HG02943 (cell line): ENCODE data around the gene HLA-DRB5.
A peak's percentile ranks its signal among the peaks of the same experiment; 100 is the strongest.
"Not testable (repeated sequence)": the region's sequence is repeated elsewhere in the genome, so short reads cannot be mapped to it uniquely, and the experiment has no call there.

ENCODE experiments used
- ATAC-seq: cut with Tn5 transposase; IDR thresholded peaks from one replicate; pipeline ENCODE4 v1.9.1; 2021; ENCODE audit warnings: mild to moderate bottlenecking, low read depth, moderate library complexity; ENCODE audit not compliant: unreplicated experiment

Gene HLA-DRB5

DNA sequence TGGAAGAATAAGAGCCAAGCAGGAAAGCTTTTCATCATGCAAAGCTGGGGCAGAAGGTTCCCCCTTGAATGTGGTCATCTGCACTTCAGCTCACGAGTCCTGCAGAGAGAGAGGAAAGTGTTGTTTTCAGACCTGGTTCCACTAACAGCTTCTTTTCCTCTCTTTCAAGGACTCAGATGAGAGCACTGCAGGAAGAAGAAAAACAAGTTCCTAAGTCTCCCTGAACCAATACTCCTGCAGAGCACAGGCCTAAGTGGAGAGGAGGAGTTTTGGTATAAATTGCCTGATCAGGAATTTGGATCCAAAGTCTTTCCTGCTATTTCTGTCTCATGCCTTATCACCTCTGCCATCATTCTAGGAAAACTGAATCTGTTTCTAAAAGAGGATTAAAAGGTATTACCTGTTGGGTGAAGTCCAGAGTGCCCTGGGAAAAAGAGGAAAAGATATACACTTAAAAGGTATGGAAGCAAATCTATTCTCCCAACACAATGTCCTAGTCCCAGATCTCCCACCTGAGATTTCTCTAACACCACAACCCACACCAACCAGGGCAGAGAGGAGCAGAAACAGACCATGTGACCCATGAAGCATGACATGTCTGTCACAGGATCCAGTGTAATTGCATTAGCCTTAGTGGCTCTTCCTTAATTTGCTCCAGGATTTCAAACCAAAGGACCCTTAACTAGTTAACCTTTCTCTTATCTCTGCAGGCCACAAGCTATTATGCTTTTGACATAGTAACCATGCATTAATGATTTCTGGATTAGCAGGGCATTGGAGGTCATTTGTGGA is 12.2 kb downstream of the HLA-DRB5 start:
- ATAC-seq = no peak

DNA sequence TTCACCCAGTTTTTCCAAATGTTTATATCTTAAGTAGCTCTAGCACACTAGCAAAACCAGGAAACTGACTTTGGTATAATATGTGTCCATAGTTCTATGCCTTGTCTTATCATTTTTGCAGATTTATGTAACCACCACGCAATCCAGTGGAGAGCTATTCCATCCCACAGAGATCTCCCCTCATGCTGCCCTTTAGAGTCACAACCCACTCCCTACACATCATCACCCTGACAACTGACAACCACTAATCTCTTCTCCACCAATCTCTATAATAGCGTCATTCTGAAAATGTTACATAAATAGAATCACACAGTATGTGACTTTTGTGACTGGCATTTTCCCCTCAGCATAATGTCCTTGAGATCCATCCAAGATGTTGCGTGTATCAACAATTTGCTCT is 29.1 kb downstream of the HLA-DRB5 start:
- no peak for ATAC-seq

- ATAC-seq = no peak
These were observed 37.7 kb downstream of the HLA-DRB5 start for GRCh38 chr6:32492351-32492750.

DNA sequence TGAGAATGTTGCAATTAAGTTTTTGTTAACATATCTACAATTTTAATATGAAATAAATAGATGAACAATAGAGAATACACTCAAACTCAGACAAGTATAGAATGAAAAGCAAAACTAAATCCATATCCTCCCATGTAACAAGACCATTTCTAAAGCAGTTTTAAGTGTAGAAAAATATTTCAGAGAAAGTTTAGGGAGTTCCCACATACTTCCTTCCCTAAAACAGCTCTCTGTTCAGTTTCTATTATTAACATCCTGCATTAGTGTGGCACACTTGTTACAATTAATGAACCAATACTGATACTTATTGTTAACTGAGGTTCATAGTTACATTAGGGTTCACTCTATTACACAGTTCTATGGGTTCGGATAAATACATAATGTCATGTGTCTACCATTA is 38.4 kb downstream of the HLA-DRB5 start:
- no peak for ATAC-seq

DNA sequence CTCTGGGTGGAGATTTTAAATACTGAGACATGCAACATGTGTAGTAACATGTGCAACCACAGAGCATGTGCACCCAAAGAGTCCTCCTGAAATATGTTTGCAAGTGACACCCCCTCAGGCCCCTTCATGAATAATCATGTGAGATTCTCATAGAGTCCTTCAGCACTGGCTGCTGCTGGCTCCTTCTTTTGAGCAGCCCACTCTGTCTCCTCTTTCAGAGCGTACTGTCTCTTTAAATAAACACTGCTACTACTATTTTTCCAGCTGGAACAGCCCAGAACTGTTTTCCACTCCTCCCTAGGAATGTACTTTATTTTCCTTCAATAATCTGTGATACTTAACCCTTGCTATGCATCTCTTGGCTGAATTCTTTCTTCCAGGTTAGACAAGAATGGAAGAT is 42.0 kb downstream of the HLA-DRB5 start:
- ATAC-seq = no peak

GRCh38 chr6:32484614-32484998 is 45.5 kb downstream of the HLA-DRB5 start:
- ATAC-seq = no peak

DNA sequence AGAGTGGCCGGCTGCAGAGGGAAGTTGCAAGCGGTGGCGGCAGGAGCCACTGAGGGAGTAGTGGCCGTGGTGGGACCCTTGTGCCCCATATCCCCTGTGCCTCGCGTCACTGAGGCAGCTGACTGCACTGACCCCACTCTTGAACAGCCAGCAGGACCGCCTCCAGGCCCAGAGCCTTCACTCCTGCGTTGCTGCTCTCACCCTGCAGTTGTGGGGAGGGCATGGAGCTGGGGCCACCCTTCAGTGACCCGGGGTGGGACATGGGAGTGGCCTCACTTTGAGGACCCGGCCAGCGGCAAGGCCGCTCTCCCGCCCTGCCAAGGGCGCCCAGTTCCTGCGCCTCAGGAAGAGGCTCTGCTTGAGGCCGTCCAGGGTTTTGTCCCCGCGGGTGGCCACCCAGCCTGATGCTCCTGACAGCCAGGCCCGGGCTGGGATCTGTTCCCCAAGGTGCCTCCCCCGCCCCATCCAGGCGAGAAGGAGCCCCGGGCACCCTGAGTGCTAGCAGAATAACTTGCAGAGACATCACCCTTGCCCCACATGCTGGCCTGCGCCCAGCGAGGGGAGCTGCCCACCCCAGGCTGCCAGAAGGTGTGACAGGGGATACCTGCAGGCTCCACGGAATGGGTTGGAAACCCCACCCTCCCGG is 46.0 kb downstream of the HLA-DRB5 start:
- no peak for ATAC-seq

DNA sequence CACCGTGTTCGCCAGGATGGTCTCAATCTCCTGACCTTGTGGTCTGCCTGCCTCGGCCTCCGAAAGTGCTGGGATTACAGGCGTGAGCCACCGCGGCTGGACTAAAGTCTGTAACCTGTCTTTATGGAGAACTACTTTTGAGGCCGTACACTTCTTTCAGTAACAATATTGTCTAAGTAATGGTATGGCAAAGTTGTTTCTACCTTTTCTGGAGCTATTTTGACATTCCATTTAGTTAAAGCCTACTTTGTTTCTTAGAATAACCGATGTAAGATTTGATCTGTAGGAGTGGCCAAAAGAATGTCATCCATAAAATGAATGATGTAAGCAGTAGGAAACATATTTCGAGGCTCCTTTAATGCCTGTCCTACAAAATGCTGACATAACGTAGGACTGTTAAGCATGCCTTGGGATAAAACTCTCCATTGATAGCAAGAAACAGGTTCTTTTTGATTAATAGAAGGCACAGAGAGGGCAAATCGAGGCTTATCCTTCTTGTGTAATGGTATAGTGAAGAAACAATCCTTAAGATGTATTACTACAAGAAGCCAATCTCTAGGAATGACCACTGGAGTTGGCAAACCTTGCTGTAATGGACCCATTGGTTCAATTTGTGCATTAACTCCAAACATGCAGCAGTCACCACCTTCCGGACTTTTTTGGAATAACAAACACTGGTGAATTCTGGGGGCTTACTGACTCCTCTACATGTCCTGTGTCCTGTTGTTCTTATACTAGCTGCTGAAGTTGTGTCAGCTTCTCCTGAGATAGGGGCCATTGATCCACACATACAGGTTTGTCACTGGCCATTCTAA is 54.5 kb downstream of the HLA-DRB5 start:
- no peak for ATAC-seq

DNA sequence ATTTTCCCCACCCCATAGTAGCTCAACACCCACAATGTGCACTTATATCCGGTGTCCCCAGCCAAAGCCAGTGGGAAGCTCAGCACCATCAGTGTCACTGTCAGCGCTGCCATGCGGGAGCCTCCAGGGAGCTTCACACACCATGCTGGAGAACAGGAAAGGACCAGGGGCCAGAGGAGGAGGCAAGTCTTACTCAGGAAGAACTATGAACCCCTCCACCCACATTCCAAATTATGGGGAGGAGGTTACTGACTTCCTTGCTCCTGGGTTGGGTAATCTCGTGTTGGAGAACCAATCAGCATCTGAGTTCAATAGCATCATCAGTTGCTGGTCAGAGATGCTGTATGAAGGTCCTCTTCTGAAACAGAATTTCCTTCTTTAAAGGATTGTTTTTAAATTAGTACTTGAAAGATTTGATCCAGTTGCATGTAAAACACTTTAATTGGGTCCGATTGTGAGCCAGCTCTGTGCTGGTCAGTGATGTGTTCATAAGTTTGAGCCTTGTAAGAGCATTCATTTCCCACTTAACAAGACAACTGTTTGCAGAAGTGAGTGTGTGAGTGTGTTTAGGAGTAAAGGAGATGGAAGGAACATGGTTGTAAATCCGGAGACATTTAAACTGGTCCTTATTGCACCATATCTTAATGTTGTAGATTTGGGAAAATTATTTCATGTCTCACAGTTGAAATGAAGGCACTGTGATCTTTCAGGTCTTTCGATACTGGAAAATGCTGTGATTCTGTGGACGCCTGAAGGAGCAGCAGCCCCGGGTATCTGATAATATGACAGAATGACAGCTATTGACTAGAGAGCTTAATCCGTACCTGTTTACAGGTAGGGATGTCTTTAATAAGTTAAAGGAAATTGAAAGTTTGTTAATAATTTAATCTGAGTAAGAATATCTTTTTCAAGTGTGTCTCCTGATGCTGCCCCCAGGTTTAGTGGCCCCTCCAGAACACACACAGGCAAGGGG is 56.4 kb downstream of the HLA-DRB5 start:
- ATAC-seq = peak; percentile 76

DNA sequence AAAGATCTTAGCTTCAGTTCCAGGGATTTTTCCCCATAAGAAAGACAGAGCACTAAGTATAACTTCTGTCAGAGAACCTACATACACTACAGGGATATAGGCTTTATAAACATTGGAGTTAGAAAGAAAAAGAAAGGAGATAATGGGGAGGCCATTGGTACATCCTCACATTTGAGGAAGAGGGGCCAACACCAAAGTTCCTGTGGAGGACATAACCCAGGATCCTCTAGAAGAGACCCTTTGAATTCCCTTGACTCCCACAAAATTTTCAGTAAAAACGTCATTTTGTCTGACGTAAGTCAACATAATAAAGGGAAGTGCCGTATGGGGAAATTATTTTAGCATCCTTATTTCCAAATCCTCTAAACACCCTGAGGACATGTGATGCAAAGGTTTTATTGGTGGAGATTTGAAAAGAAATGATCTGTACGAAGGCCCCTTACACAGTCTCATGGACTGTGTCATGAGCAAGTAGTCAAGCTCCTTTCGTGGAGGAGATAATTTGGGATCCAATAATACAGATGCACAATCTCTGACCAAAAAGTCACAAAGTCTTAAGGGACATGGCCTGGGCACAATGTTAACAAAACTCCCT is 57.2 kb downstream of the HLA-DRB5 start:
- ATAC-seq = no peak

- ATAC-seq = not testable (repeated sequence)
These were observed 62.2 kb downstream of the HLA-DRB5 start for GRCh38 chr6:32467743-32468503.
